C4-2B (cell line): ENCODE data around the gene ZBED4.

Source experiments
- ZFX ChIP-seq: fragments of 450-650 bp; IDR thresholded peaks from 2 replicates; pipeline ENCODE4 v1.6.1; 2017
- TF ChIP-seq, protein P1 (sequence below): fragments of 450-650 bp; conservative IDR thresholded peaks from 2 replicates; pipeline ENCODE4 v1.5.1; 2017; ENCODE audit warnings: mild to moderate bottlenecking

DNA sequence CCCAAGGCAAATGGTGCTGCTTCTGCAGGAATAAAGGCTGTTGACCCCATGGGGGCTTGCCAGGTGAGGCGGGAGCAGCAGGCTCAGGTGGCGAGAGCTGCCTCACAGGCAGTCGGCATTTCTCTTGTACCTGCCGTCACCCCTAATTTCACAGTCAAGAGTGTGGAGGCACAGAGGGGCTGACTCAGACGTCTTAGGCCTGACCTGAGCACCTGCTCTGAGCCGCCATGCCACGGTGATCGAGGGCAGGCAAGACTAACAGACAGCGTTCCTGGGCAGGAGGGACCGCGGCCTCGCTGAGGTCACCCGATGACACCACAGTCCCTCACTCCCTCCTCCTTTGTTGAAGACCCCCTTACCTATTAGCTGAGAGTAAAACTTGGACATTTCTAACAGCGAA, 59.4 kb downstream of the ZBED4 start:
- TF ChIP-seq, protein P1, sequence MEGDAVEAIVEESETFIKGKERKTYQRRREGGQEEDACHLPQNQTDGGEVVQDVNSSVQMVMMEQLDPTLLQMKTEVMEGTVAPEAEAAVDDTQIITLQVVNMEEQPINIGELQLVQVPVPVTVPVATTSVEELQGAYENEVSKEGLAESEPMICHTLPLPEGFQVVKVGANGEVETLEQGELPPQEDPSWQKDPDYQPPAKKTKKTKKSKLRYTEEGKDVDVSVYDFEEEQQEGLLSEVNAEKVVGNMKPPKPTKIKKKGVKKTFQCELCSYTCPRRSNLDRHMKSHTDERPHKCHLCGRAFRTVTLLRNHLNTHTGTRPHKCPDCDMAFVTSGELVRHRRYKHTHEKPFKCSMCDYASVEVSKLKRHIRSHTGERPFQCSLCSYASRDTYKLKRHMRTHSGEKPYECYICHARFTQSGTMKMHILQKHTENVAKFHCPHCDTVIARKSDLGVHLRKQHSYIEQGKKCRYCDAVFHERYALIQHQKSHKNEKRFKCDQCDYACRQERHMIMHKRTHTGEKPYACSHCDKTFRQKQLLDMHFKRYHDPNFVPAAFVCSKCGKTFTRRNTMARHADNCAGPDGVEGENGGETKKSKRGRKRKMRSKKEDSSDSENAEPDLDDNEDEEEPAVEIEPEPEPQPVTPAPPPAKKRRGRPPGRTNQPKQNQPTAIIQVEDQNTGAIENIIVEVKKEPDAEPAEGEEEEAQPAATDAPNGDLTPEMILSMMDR, result no peak
- TF ChIP-seq ZFX, result no peak
